Measurements from ENCODE around the gene PRR7.
"Not testable (repeated sequence)": the region's sequence is repeated elsewhere in the genome, so short reads cannot be mapped to it uniquely, and the experiment has no call there.

Gene PRR7

GRCh38 chr5:177470759-177471536, 24.3 kb downstream of the PRR7 start:
- DNase-seq: no peak

- DNase-seq: no peak
Measured at GRCh38 chr5:177471610-177472356, 25.2 kb downstream of the PRR7 start.

GRCh38 chr5:177472460-177473442, 26.1 kb downstream of the PRR7 start:
- DNase-seq: no peak

GRCh38 chr5:177473443-177474001, 26.9 kb downstream of the PRR7 start, which contains the start of gene DBN1:
DBN1 (minus strand) TSS chr5:177473634; CDS start chr5:177473521, 113 bp downstream.
- DNase-seq: no peak

GRCh38 chr5:177474002-177474476, 27.4 kb downstream of the PRR7 start:
- no peak for DNase-seq

GRCh38 chr5:177474846-177475562, 28.4 kb downstream of the PRR7 start:
- DNase-seq: no peak

- DNase-seq: no peak
Measured at GRCh38 chr5:177475563-177476427, 29.2 kb downstream of the PRR7 start.

- DNase-seq: no peak
Measured at GRCh38 chr5:177476531-177477233, 30.1 kb downstream of the PRR7 start.

GRCh38 chr5:177477701-177478477, 31.3 kb downstream of the PRR7 start:
- no peak for DNase-seq

GRCh38 chr5:177478711-177479646, 32.4 kb downstream of the PRR7 start:
- DNase-seq: no peak

GRCh38 chr5:177479774-177480173, 33.2 kb downstream of the PRR7 start:
- no peak for DNase-seq

GRCh38 chr5:177482359-177482795, 35.8 kb downstream of the PRR7 start:
- no peak for DNase-seq

GRCh38 chr5:177483042-177483441, 36.4 kb downstream of the PRR7 start:
- DNase-seq: no peak

- DNase-seq: no peak
Measured at GRCh38 chr5:177483994-177484901, 37.6 kb downstream of the PRR7 start.

GRCh38 chr5:177484902-177485549, 38.4 kb downstream of the PRR7 start:
- DNase-seq: no peak

GRCh38 chr5:177485753-177486152, 39.1 kb downstream of the PRR7 start:
- not testable (repeated sequence) for DNase-seq
